ENCODE data around the gene RIGI. TPM values are rescaled to one million over a fixed set of nuclear protein-coding genes. Genes with fewer than 3 reads are reported as not detected.

Gene RIGI
- total RNA-seq, 2 experiments from 2014 or later: 5.4 to 5.6 TPM

DNA sequence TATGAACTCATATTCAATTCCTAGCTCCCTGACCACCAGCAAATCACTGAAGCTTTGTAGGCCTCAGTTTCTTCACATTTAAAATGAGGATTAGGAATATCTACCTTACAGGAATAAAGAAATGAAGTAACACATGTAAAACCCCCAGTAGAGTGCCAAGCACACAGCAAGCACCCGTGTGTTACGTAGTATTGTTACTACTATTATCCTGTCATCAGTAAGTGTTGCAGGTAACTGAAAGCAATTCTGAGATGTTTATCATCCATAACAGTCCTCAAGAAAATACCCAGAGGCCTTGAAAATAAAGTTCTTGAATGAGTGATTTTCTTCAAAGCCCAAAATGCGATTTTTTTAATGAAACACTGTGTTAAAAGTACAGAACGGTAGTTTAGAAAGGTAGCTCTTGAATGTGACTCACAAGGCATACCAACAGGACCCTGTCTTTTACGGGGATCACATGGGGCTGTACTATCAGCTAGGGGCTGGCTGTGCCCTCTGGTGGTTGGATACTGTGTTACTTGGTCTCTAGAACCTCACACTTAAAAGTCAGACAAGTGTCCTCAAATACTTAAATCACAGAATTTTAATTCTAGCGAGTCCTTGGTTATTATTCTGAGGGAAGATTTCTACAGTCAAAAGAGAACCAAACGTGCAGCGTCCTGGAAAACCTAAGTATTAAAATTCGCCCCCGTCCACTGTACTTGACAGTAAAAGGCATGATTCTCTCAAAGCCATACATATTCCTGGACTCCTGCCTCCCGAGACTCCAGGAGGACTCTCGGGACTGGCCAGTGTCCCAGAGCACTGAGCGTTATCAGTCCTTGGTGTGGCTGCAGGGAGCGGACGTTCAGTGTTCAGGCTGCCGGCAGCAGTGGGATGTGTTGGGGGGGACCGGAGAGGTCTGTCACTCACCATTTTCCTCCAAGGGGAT is 46.2 kb upstream of the RIGI start:
- H3K27me3 Mint-ChIP-seq: no peaks in the 10 kb centered on the region
- TF ChIP-seq, protein P1, sequence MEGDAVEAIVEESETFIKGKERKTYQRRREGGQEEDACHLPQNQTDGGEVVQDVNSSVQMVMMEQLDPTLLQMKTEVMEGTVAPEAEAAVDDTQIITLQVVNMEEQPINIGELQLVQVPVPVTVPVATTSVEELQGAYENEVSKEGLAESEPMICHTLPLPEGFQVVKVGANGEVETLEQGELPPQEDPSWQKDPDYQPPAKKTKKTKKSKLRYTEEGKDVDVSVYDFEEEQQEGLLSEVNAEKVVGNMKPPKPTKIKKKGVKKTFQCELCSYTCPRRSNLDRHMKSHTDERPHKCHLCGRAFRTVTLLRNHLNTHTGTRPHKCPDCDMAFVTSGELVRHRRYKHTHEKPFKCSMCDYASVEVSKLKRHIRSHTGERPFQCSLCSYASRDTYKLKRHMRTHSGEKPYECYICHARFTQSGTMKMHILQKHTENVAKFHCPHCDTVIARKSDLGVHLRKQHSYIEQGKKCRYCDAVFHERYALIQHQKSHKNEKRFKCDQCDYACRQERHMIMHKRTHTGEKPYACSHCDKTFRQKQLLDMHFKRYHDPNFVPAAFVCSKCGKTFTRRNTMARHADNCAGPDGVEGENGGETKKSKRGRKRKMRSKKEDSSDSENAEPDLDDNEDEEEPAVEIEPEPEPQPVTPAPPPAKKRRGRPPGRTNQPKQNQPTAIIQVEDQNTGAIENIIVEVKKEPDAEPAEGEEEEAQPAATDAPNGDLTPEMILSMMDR (IDR thresholded peaks at IDR 0.05): peak; percentile 83
- H3K9me3 Mint-ChIP-seq: no peaks in the 10 kb centered on the region
- ATAC-seq: peak; percentile 90
- peaks cover 14% of the 10 kb centered on the region for H3K36me3 Mint-ChIP-seq (ENCODE audit: low read depth)
- CTCF ChIA-PET: interaction anchor here (0.6 to 5.9 kb wide), 25 partner anchors 9 to 427 kb away, joined by 3 to 123 read pairs (median 5); partner anchors contain the start of genes ACO1, RIGI, SMIM27 and TOPORS
- intact Hi-C loops (cut with micrococcal nuclease): loop anchor here (10.0 kb wide), 1 partner anchor 47 kb away; the partner anchor contains the start of gene RIGI
- H3K4me1 Mint-ChIP-seq (ENCODE audit: low read depth): peaks cover 29% of the 10 kb centered on the region
- POLR2A ChIA-PET: interaction anchor here (0.9 to 2.4 kb wide), 3 partner anchors 8 to 21 kb away, joined by 3 to 13 read pairs (median 3); partner anchors contain the start of genes SMIM27 and TOPORS
- H3K4me3 Mint-ChIP-seq: peak overlapping the region; percentile 96
- peak overlapping the region; percentile 94 for H3K27ac Mint-ChIP-seq
- DNase-seq: peak; percentile 89

DNA sequence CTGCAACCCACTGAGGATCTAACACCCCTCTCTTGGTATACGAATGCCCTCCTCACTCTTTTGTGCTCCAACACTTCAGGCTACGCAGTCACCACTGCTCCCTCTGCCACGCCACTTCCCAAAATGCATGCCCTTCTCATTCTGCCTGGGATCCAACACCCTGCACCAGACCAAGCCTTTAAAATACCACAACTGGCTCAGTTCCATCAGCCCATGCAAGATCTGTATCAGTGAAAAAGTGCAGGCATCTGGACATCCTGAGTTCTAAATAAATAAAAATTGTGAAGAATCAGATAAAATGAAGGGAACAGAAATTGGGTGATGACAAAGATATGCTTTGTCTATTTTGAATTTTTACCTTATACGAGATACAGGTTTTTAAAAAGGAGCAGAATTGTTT is 44.3 kb upstream of the RIGI start:
- no peak overlapping the region for H3K4me3 Mint-ChIP-seq
- ChIA-PET POLR2A (no interaction called here), CTCF (no interaction called here)
- peak overlapping the region; percentile 50 for H3K27ac Mint-ChIP-seq
- intact Hi-C loops (cut with micrococcal nuclease): loop anchor here (10.0 kb wide), 1 partner anchor 45 kb away; the partner anchor contains the start of gene RIGI
- no peaks in the 10 kb centered on the region for H3K27me3 Mint-ChIP-seq
- no peaks in the 10 kb centered on the region for H3K9me3 Mint-ChIP-seq
- H3K4me1 Mint-ChIP-seq (ENCODE audit: low read depth): peaks cover 35% of the 10 kb centered on the region
- H3K36me3 Mint-ChIP-seq (ENCODE audit: low read depth): peaks cover 23% of the 10 kb centered on the region
- TF ChIP-seq, protein P1 (IDR thresholded peaks at IDR 0.05): no peak
- DNase-seq (no peak), ATAC-seq (no peak)

DNA sequence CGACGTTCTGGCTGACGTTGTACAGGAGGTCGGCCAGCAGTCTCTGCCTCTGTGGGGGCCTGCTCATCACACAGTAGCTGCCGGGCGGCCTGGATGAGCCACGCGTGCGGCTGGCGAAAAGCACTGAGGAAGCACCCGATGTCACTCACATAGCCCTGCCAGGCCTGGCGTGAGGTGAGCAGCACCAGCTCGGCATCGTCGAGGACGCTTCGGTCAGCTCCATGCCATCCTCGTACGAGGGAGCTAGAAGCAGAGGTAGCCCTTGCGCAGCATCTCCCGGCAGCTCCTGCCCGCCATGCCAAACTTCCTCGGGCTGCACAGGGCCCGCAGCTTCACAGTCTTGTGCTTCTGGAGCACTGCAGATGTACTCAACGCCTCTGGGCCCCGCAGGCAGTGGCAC is 40.8 kb upstream of the RIGI start:
- peaks cover 24% of the 10 kb centered on the region for H3K36me3 Mint-ChIP-seq (ENCODE audit: low read depth)

DNA sequence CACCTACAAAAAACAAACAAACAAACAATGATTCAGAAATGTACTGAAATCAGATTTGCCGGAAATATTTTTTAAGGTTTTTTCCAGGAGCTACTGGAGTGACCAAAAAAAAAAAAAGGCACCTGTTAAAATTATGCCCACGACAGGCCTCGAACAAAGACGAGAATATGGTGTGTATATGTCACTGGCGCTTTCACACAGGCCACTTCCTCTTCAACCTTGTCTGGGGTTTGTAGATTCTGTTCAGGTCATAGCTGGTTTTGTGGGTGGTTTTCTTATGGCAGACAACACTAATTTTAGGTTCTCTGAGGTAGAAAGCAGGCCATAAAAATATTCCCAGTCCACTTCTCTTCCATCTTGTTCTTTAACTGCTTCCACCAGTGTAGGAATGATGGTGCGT is 40.0 kb upstream of the RIGI start:
- H3K36me3 Mint-ChIP-seq (ENCODE audit: low read depth): peaks cover 27% of the 10 kb centered on the region
- TF ChIP-seq, protein P1 (IDR thresholded peaks at IDR 0.05): no peak
- CTCF ChIA-PET: interaction anchor here (0.9 to 5.0 kb wide), 6 partner anchors 8 to 187 kb away, joined by 3 to 33 read pairs (median 3); partner anchors contain the start of gene RIGI
- no peak overlapping the region for H3K27ac Mint-ChIP-seq
- H3K4me1 Mint-ChIP-seq (ENCODE audit: low read depth): peaks cover 28% of the 10 kb centered on the region
- ATAC-seq (peak; percentile 34), DNase-seq (no peak)
- POLR2A ChIA-PET: interaction anchor here (0.7 to 1.7 kb wide), 3 partner anchors 8 to 571 kb away, joined by 3 read pairs; partner anchors contain the start of gene TOPORS
- no peaks in the 10 kb centered on the region for H3K9me3 Mint-ChIP-seq
- no peaks in the 10 kb centered on the region for H3K27me3 Mint-ChIP-seq
- intact Hi-C loops (cut with micrococcal nuclease): no loop called here
- H3K4me3 Mint-ChIP-seq: no peak overlapping the region

More for the DNA sequence above, 40.8 kb upstream of the RIGI start:
- Mint-ChIP-seq H3K27me3 (no peaks in the 10 kb centered on the region), H3K27ac (no peak overlapping the region), H3K4me3 (no peak overlapping the region), H3K4me1 (ENCODE audit: low read depth) (peaks cover 28% of the 10 kb centered on the region), H3K9me3 (no peaks in the 10 kb centered on the region)
- ChIA-PET CTCF (interaction anchor here (1.0 to 5.0 kb wide), 4 partner anchors 8 to 188 kb away, joined by 3 to 33 read pairs (median 3); partner anchors contain the start of gene RIGI), POLR2A (interaction anchor here (1.6 to 1.7 kb wide), 2 partner anchors 9 to 14 kb away, joined by 3 read pairs; partner anchors contain the start of gene TOPORS)
- intact Hi-C loops (cut with micrococcal nuclease): no loop called here
- ATAC-seq: no peak
- DNase-seq: no peak
- TF ChIP-seq, protein P1 (IDR thresholded peaks at IDR 0.05): no peak

All from activated CD8-positive, alpha-beta T cell treated with anti-CD3 and anti-CD28 coated beads for 36 hours (primary cell).